Measurements from ENCODE around the gene CDCA4. TPM values are rescaled to one million over a fixed set of nuclear protein-coding genes. Genes with fewer than 3 reads are reported as not detected.
A peak's percentile ranks its signal among the peaks of the same experiment; 100 is the strongest.

The CDCA4 gene
- total RNA-seq, 1 experiment from 2014 or later = 63.6 TPM

GRCh38 chr14:104991896-104992230 is 29.0 kb downstream of the CDCA4 start:
- no peak for DNase-seq (ENCODE audit: low read depth)

- no peak for DNase-seq (ENCODE audit: low read depth)
These were observed 31.0 kb downstream of the CDCA4 start for GRCh38 chr14:104989951-104990303.

- no peak for DNase-seq (ENCODE audit: low read depth)
These were observed 31.5 kb downstream of the CDCA4 start for GRCh38 chr14:104989236-104989950.

GRCh38 chr14:104986487-104987164 is 34.3 kb downstream of the CDCA4 start:
- no peak for DNase-seq (ENCODE audit: low read depth)

GRCh38 chr14:104985675-104986486 is 35.0 kb downstream of the CDCA4 start, which contains the start of gene CLBA1:
TSS of gene CLBA1 (plus strand) at chr14:104985788. CDS start at chr14:104986432, 644 bp downstream.
- DNase-seq (ENCODE audit: low read depth) = peak; percentile 81

- no peak for DNase-seq (ENCODE audit: low read depth)
These were observed 36.6 kb downstream of the CDCA4 start for GRCh38 chr14:104984056-104984894.

- no peak for DNase-seq (ENCODE audit: low read depth)
These were observed 37.6 kb downstream of the CDCA4 start for GRCh38 chr14:104983231-104983721.

GRCh38 chr14:104982548-104983230 is 38.2 kb downstream of the CDCA4 start:
- DNase-seq (ENCODE audit: low read depth) = no peak

GRCh38 chr14:104981699-104982541 is 39.0 kb downstream of the CDCA4 start:
- DNase-seq (ENCODE audit: low read depth) = peak; percentile 66

GRCh38 chr14:104980611-104981531 is 40.0 kb downstream of the CDCA4 start:
- DNase-seq (ENCODE audit: low read depth) = no peak

- DNase-seq (ENCODE audit: low read depth) = no peak
These were observed 40.9 kb downstream of the CDCA4 start for GRCh38 chr14:104979758-104980610.

- DNase-seq (ENCODE audit: low read depth) = no peak
These were observed 41.9 kb downstream of the CDCA4 start for GRCh38 chr14:104978746-104979691.

- DNase-seq (ENCODE audit: low read depth) = peak; percentile 62
These were observed 42.9 kb downstream of the CDCA4 start, which contains the start of gene AHNAK2 for GRCh38 chr14:104977681-104978653. TSS of gene AHNAK2 (minus strand) at chr14:104978374. CDS start at chr14:104978237, 137 bp downstream.

GRCh38 chr14:104977008-104977680 is 43.7 kb downstream of the CDCA4 start:
- no peak for DNase-seq (ENCODE audit: low read depth)

Data from LHCN-M2 (cell line).